Breast epithelium (tissue), 4 donors: ENCODE results near the gene GHSR. TPM values are rescaled to one million over a fixed set of nuclear protein-coding genes. Genes with fewer than 3 reads are reported as not detected.

Experiments
- DNase-seq, 2 donors: peaks; one replicate each; pipeline ENCODE4 v3.0.0-alpha.2; 2019; ENCODE audit warnings: low spot score in 2 of 2
- H3K27ac ChIP-seq, 2 donors: fragments of 200-600 bp; sonication (generic) in 1 of 2; one replicate each; pipeline ENCODE4 v1.5.1; 2016 to 2019; ENCODE audit warnings: mild to moderate bottlenecking in 1 of 2
- H3K27me3 ChIP-seq, 2 donors: fragments of 200-600 bp; sonication (generic) in 1 of 2; one replicate each; pipeline versions ENCODE4 v1.5.1 to v1.6.0; 2017 to 2019; ENCODE audit warnings: control low read depth in 1 of 2, mild to moderate bottlenecking in 1 of 2
- H3K36me3 ChIP-seq: fragments of 200-600 bp; one replicate; pipeline ENCODE4 v1.5.1; 2019
- H3K4me1 ChIP-seq, 2 donors: fragments of 200-600 bp; sonication (generic); one replicate each; pipeline ENCODE4 v1.5.1; 2016 to 2019; ENCODE audit warnings: control low read depth in 1 of 2
- H3K4me3 ChIP-seq, 3 donors: fragments of 200-600 bp; sonication (generic); 1 replicate in 2 of 3; 2 replicates in 1 of 3; pipeline ENCODE4 v1.5.1; 2016 to 2019; ENCODE audit warnings: mild to moderate bottlenecking in 3 of 3, moderate library complexity in 2 of 3
- H3K9me3 ChIP-seq, 2 donors: fragments of 200-600 bp; sonication (generic) in 1 of 2; one replicate each; pipeline ENCODE4 v1.5.1; 2016 to 2019; ENCODE audit warnings: control low read depth in 1 of 2
- POLR2A ChIP-seq: fragments of 450-650 bp; IDR thresholded peaks from one replicate; pipeline ENCODE4 v1.6.1; 2016; ENCODE audit warnings: antibody characterized with exemption, mild to moderate bottlenecking, moderate library complexity
- POLR2AphosphoS5 ChIP-seq, 3 donors: sonication (generic); formaldehyde crosslinking; IDR thresholded peaks; one replicate each; pipeline ENCODE4 v1.6.1; 2017; ENCODE audit warnings: antibody characterized with exemption in 3 of 3
- intact Hi-C: fragments of 100-400 bp; cut with DNase I; formaldehyde crosslinking; loops from one replicate; pipeline ENCODE4 v1.15.1; 2023; ENCODE audit warnings: low total_unique reads
- total RNA-seq, 3 donors: library from RNA; depleted of rRNA; stranded (reverse); fragments of >200 nt; gene quantifications; one replicate each; pipeline ENCODE4 v1.1.0, GENCODE V29; 2016
- TF ChIP-seq, protein P1 (sequence below), 3 donors: fragments of 450-650 bp; IDR thresholded peaks; one replicate each; pipeline ENCODE4 v1.5.1; 2016 to 2017; ENCODE audit warnings: antibody characterized with exemption in 3 of 3, mild to moderate bottlenecking in 3 of 3, moderate library complexity in 3 of 3

The GHSR gene
- total RNA-seq, 3 donors from 2014 or later = not detected

DNA sequence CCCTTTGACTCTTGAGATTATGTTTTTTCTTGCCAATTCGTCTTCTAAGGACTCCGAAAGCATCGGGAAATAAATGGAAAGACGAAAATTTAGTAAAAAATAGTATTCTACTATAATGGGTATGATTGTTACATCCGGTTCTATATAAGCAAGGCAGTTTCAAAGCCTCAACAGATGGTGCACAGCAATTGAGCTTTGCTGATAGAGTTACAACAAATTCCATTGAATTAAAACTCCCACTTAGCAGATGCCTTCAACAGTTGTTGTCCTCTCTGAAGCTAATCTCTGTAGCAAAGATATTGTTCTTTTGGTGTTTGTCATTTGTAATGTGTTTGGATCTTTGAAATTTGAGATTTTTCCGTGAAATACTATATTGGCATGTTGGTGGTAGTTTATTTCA, 16.1 kb upstream of the GHSR start:
- Histone ChIP-seq H3K9me3 (no peaks in the 10 kb centered on the region), H3K27ac (no peak overlapping the region), H3K4me1 (no peaks in the 10 kb centered on the region), H3K4me3 (no peak overlapping the region), H3K27me3 (no peaks in the 10 kb centered on the region), H3K36me3 (no peaks in the 10 kb centered on the region)
- no peak for DNase-seq
- intact Hi-C loops = no loop called here
- TF ChIP-seq, protein P1, sequence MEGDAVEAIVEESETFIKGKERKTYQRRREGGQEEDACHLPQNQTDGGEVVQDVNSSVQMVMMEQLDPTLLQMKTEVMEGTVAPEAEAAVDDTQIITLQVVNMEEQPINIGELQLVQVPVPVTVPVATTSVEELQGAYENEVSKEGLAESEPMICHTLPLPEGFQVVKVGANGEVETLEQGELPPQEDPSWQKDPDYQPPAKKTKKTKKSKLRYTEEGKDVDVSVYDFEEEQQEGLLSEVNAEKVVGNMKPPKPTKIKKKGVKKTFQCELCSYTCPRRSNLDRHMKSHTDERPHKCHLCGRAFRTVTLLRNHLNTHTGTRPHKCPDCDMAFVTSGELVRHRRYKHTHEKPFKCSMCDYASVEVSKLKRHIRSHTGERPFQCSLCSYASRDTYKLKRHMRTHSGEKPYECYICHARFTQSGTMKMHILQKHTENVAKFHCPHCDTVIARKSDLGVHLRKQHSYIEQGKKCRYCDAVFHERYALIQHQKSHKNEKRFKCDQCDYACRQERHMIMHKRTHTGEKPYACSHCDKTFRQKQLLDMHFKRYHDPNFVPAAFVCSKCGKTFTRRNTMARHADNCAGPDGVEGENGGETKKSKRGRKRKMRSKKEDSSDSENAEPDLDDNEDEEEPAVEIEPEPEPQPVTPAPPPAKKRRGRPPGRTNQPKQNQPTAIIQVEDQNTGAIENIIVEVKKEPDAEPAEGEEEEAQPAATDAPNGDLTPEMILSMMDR (IDR thresholded peaks at IDR 0.05) = no peak
- TF ChIP-seq POLR2A (no peak), POLR2AphosphoS5 (IDR thresholded peaks at IDR 0.05) (no peak)

DNA sequence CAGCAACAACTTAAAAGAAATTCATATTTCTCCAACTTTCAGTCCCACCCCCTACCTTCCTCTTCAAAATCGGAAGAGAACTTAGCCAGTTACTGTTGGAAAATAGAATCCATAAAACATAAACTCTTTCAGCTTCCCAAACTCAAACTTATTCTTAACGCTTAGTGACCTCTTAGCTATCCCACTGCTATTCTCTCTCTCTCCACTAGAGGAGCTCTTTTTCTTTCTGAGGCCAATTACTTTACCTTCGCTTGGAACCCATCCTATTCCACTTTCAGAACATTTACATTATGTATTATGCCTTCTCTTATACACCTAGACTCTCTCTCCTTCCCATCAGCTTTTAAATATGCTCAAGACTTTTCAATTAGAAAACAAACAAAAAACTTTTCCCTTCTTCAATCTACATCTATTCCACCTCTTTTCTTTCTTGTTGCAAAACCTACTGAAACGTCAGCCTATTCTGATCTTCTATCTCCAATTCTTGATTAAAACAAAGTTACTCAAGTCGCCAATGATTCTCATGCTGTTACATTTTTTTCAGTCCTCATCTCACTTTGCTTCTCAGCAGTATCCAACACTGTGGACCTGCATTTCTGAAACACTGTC, 13.4 kb upstream of the GHSR start:
- H3K27me3 ChIP-seq = no peaks in the 10 kb centered on the region
- no peaks in the 10 kb centered on the region for H3K4me1 ChIP-seq
- H3K27ac ChIP-seq = no peak overlapping the region
- no peaks in the 10 kb centered on the region for H3K9me3 ChIP-seq
- intact Hi-C loops = no loop called here
- no peak for TF ChIP-seq POLR2AphosphoS5 (IDR thresholded peaks at IDR 0.05)
- TF ChIP-seq POLR2A = no peak
- TF ChIP-seq, protein P1 (IDR thresholded peaks at IDR 0.05) = peak; percentile 51 to 67 (median 60)
- H3K36me3 ChIP-seq = no peaks in the 10 kb centered on the region
- no peak for DNase-seq
- no peak overlapping the region for H3K4me3 ChIP-seq

DNA sequence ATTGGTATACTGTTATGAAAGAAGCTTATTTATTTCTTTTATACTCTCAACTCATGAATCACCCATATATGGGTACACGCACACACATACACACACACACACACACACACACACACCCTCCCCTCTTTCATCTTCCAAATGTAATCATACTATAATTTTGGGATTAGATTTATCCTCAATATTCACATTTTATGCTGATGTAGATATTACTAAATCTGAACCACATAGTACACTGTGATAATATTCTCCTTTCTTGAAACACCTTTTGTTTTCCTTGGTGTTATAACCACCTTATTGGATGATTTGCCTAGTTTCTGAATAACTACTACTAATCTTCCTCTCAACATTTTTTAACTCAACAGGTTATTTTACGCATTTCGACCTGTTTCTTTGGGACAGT, 8.1 kb upstream of the GHSR start:
- TF ChIP-seq POLR2AphosphoS5 (IDR thresholded peaks at IDR 0.05) = no peak
- TF ChIP-seq, protein P1 (IDR thresholded peaks at IDR 0.05) = no peak
- no peak for TF ChIP-seq POLR2A
- Histone ChIP-seq H3K4me3 (no peak overlapping the region), H3K4me1 (no peaks in the 10 kb centered on the region), H3K36me3 (no peaks in the 10 kb centered on the region), H3K27ac (no peak overlapping the region), H3K9me3 (no peaks in the 10 kb centered on the region), H3K27me3 (peaks cover 0 to 7% of the 10 kb centered on the region in 2 donors)
- no peak for DNase-seq
- intact Hi-C loops = no loop called here

DNA sequence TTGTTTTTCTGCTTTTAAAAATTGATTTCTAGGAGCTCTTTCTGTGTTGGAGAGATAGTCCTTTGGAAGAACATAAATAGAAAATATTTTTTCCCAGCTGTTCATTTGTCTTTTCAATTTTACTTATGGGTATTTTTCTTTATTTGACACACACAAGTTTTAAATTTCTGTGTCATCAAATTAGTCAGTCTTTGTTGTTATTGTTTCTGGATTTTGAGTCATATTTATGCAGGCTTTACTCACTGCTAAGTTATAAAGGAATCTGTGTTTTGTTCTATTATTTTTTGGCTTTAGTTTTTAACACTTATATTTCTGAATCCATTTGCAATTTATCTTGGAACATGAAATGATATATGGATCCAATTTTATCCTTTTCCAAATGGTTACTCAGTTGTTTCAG, 5.9 kb upstream of the GHSR start:
- intact Hi-C loops = no loop called here
- TF ChIP-seq POLR2A = no peak
- no peak for TF ChIP-seq POLR2AphosphoS5 (IDR thresholded peaks at IDR 0.05)
- TF ChIP-seq, protein P1 (IDR thresholded peaks at IDR 0.05) = no peak
- Histone ChIP-seq H3K27ac (no peak overlapping the region), H3K9me3 (no peaks in the 10 kb centered on the region), H3K4me3 (no peak overlapping the region), H3K4me1 (no peaks in the 10 kb centered on the region), H3K36me3 (no peaks in the 10 kb centered on the region), H3K27me3 (peaks cover 0 to 28% of the 10 kb centered on the region in 2 donors)
- DNase-seq = no peak

DNA sequence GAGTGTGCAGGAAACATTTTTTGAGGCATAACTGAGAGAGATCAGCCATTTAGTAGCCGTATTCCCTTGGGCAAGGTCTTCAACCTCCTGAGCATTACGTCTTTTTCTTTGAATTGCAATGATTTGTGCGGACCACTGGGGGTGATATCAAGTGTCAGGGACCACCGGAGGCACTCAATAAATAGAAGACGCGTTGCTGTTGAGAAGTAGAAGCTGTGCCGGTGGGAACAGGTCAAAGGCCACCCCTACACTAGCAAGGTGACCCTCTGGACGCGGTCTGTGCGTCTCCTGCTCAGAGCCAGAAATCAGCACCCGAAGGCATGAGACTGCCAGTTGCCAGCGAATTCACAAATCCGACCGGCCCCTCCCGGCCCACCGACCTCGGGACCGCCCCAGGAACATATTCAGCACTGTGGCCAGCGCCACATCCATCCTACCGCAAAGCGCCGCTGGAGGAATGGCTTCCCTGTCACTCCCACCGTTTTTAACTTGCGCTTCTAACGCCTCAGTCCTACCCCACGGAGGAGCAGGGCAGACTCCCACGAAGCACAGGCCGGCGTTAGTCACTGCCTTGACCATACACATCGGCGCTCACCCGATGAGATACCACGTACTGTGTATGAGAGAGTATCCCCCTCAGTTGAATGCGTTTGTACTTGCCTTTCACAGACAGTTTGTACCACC, 1.4 kb upstream of the GHSR start:
- H3K4me1 ChIP-seq = no peaks in the 10 kb centered on the region
- peak overlapping the region in 1 of 3 donors; percentile 27 for H3K4me3 ChIP-seq
- no peaks in the 10 kb centered on the region for H3K9me3 ChIP-seq
- peaks cover 5 to 54% of the 10 kb centered on the region in 2 donors for H3K27me3 ChIP-seq
- intact Hi-C loops = no loop called here
- no peak for DNase-seq
- no peak overlapping the region for H3K27ac ChIP-seq
- no peaks in the 10 kb centered on the region for H3K36me3 ChIP-seq
- TF ChIP-seq POLR2A (no peak), POLR2AphosphoS5 (IDR thresholded peaks at IDR 0.05) (no peak)
- TF ChIP-seq, protein P1 (IDR thresholded peaks at IDR 0.05) = no peak
